Tongue (tissue), 2 donors: ENCODE measurements around the gene CHDH. TPM values are rescaled to one million over a fixed set of nuclear protein-coding genes. Genes with fewer than 3 reads are reported as not detected.
A peak's percentile ranks its signal among the peaks of the same experiment; 100 is the strongest.

Experiments
- DNase-seq: peaks from one replicate; pipeline ENCODE4 v3.0.0-alpha.2; 2015
- total RNA-seq: library from RNA; depleted of rRNA; stranded (reverse); fragments of >200 nt; gene quantifications from one replicate; pipeline ENCODE4 v1.2.3, GENCODE V29; 2014

CHDH gene
- total RNA-seq, 1 donor from 2014 or later: 2.6 TPM

DNA sequence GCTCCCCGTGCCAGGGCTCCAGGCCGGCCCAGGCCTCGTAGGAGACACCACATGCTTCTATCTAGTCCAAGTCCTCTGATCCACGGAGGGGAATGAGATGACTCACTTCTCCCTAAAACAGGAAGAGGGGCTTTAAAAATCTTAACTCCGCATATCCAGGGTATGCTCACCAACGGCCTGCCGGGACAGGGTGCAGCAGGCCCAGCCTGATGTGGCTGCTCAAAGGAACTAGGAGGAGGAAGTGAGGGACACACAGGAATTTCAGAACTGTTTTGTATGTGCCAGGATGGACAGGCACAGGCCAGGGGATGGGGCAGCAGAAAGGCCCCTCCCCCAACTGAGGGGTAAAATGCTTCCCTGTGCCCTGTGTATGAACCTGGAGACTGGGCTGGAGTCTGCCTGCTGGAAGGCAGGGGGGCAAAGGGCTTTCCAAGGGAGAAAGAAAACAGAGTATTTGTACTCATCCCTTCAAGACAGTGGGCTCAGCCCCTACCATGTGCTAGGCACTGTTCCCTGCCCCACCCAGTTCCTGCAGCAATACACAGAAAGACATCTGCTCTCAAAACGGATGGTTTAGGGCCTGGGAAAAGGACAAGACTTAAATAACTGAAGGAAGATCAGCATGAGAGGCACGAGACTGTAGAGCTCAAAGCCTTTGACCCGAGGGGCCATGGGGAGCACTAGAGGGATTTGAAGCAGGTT lies 22.1 kb downstream of the CHDH start:
- DNase-seq: no peak

- DNase-seq: no peak
These were observed 22.9 kb downstream of the CHDH start for GRCh38 chr3:53823026-53823955.

GRCh38 chr3:53822331-53822741 lies 23.9 kb downstream of the CHDH start:
- DNase-seq: no peak

GRCh38 chr3:53821631-53822121 lies 24.5 kb downstream of the CHDH start:
- DNase-seq: peak; percentile 75

- peak; percentile 92 for DNase-seq
These were observed 25.3 kb downstream of the CHDH start for GRCh38 chr3:53820756-53821580.

DNA sequence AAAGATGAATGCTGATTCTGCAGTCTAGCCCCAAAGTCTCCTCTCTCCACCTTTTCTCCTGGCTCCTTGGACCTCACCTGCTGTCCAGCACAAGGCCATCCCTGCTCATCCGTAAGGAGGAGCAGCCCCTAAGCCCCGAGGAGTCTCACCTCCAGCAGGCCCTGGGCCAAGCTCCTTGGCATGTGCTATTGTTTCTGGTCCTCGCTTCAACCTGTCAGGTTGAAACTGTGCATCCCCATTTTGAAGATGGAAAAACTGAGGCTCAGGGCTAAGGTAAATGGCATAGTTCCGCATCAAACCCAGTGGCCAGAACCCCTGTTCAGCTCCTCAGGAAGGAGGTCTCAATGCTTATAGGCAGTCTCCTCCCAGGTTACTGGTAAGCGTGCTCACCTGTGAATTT lies 26.1 kb downstream of the CHDH start:
- no peak for DNase-seq

DNA sequence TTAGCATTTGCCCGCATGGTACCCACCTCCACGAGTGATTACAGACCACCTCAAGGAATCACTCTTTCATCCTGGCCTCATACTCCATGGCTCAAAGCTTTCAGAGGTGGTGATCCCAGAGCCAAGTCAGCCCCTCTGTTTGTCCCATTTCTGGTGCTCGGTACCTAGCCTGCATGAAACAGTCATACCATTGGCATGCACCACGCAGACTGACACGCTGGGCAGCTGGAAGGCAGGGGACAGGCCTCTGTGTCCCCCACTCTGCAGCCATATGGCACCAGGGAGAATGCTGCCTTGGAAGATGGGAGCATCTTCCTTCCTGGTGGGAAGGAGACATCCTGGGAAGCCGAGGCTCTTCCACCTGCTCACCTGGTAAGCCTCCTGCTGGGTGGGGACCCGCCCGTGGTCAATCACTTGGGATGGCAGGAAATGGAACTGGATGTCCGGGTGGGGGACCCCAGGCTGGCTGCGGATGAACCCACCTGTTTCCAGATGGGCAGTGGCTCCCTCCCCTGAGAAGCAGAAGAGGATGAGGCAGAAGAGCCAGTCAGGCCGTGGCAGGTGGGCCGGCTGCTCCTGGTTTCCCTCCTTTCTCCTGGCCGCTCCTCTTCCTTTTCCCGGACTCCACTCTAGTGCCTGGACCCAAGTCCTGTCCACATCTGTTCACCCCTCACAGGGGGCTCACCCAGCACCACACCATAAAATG lies 26.9 kb downstream of the CHDH start:
- DNase-seq: no peak

GRCh38 chr3:53818221-53819162 lies 27.7 kb downstream of the CHDH start:
- no peak for DNase-seq

GRCh38 chr3:53817809-53818208 lies 28.4 kb downstream of the CHDH start:
- no peak for DNase-seq

- no peak for DNase-seq
These were observed 29.0 kb downstream of the CHDH start for GRCh38 chr3:53817211-53817610.

GRCh38 chr3:53816425-53816824 lies 29.8 kb downstream of the CHDH start:
- DNase-seq: no peak

- DNase-seq: no peak
These were observed 30.6 kb downstream of the CHDH start for GRCh38 chr3:53815651-53816050.

DNA sequence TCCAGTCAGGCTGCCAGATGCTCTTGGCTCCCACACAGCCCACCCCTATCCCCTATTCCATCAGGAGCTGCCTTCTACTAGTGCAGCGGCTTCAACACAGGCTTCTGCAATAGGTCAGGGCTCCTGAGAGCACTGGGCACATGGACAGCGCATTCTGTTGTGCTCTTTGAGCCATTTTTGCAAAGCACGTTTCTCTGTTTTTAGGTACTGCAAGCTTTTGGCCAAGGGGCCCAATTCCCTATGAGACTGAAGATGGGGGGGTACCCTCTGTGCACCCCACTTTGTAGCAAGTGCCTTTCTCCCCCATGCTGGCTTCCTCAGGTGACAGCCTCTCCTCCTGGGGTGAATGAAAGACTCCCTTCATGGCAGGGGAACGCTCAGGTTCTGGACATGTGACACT lies 31.2 kb downstream of the CHDH start:
- DNase-seq: no peak

DNA sequence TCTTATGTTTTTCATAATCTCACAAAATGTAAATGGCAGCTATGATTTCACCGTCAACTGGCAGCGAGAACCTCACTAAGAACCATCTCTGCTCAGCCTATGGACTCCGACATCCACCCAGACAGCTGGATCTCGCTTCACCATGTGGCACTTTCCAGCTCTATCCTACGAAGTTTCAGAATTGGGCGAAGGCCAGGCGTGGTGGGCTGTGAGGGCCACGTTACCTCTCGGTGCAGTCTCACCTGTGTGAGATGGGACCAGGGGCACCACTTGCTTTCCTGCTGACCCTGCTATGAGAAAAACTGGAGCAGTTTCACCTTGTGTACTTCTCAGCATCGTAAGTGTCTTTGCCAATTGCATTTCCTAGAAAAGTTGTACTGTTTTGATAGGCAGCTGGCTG lies 32.3 kb downstream of the CHDH start:
- no peak for DNase-seq

- DNase-seq: no peak
These were observed 33.0 kb downstream of the CHDH start for GRCh38 chr3:53813229-53813628.

- DNase-seq: no peak
These were observed 33.8 kb downstream of the CHDH start for GRCh38 chr3:53812434-53812833.

DNA sequence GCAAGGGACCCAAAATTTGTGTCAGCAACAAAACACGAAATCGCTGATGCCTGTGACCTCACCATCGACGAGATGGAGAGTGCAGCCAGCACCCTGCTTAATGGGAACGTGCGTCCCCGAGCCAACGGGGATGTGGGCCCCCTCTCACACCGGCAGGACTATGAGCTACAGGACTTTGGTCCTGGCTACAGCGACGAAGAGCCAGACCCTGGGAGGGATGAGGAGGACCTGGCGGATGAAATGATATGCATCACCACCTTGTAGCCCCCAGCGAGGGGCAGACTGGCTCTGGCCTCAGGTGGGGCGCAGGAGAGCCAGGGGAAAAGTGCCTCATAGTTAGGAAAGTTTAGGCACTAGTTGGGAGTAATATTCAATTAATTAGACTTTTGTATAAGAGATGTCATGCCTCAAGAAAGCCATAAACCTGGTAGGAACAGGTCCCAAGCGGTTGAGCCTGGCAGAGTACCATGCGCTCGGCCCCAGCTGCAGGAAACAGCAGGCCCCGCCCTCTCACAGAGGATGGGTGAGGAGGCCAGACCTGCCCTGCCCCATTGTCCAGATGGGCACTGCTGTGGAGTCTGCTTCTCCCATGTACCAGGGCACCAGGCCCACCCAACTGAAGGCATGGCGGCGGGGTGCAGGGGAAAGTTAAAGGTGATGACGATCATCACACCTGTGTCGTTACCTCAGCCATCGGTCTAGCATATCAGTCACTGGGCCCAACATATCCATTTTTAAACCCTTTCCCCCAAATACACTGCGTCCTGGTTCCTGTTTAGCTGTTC lies 34.9 kb downstream of the CHDH start:
- DNase-seq: no peak

GRCh38 chr3:53809764-53810400 lies 36.3 kb downstream of the CHDH start:
- no peak for DNase-seq

GRCh38 chr3:53809267-53809666 lies 37.0 kb downstream of the CHDH start:
- DNase-seq: no peak
